Ishikawa (cell line): ENCODE measurements around the gene NFIB.

ENCODE experiments used
- CEBPB ChIP-seq: IDR thresholded peaks from 2 replicates; pipeline ENCODE4 v1.6.1; 2012
- CREB1 ChIP-seq: IDR thresholded peaks from 2 replicates; pipeline ENCODE4 v1.6.1; 2012; ENCODE audit warnings: low read depth
- EGR1 ChIP-seq: IDR thresholded peaks from 2 replicates; pipeline ENCODE4 v1.6.1; 2012
- EP300 ChIP-seq: IDR thresholded peaks from 2 replicates; pipeline ENCODE4 v1.6.1; 2012; ENCODE audit warnings: borderline replicate concordance
- FOXM1 ChIP-seq: IDR thresholded peaks from 2 replicates; pipeline ENCODE4 v1.6.1; 2012; ENCODE audit warnings: low read depth, borderline replicate concordance
- MAX ChIP-seq: IDR thresholded peaks from 2 replicates; pipeline ENCODE4 v1.6.1; 2012
- NFIC ChIP-seq: IDR thresholded peaks from 2 replicates; pipeline ENCODE4 v1.6.1; 2012
- RAD21 ChIP-seq: IDR thresholded peaks from 2 replicates; pipeline ENCODE4 v1.6.1; 2012; ENCODE audit warnings: low read depth
- REST ChIP-seq: IDR thresholded peaks from 2 replicates; pipeline ENCODE4 v1.6.1; 2012; ENCODE audit warnings: low read depth, mild to moderate bottlenecking
- TAF1 ChIP-seq: IDR thresholded peaks from 2 replicates; pipeline ENCODE4 v1.6.1; 2012; ENCODE audit warnings: low read depth, mild to moderate bottlenecking
- TCF12 ChIP-seq: IDR thresholded peaks from 2 replicates; pipeline ENCODE4 v1.6.1; 2012; ENCODE audit warnings: low read depth
- TEAD4 ChIP-seq: IDR thresholded peaks from 2 replicates; pipeline ENCODE4 v1.6.1; 2012
- USF1 ChIP-seq: IDR thresholded peaks from 2 replicates; pipeline ENCODE4 v1.6.1; 2012
- YY1 ChIP-seq: IDR thresholded peaks from 2 replicates; pipeline ENCODE4 v1.6.1; 2012; ENCODE audit warnings: low read depth
- ZBTB7A ChIP-seq: IDR thresholded peaks from 2 replicates; pipeline ENCODE4 v1.6.1; 2012; ENCODE audit warnings: low read depth

The NFIB gene

DNA sequence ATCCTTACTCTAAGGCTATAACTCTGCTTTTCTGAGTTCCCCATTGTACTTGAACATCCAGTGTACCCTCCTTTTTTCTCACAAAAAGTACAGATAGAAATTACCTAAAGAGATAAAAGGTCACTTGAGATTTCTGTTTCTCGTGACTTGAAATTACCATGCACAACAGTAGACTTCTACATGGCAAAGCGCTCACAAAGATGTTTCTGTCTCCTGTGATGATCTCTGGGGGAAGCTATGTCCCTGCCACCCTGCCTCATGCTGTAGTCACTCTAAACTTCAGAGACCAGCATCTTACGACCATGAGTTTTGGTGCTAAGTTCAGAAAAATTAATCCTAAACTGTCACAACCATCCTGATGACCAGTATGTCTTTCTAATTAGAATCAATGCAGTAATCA is 36.2 kb downstream of the NFIB start:
- TF ChIP-seq TCF12 (no peak), YY1 (no peak), USF1 (no peak), EGR1 (no peak), CEBPB (no peak), CREB1 (no peak), ZBTB7A (no peak), FOXM1 (no peak), RAD21 (no peak), EP300 (no peak), MAX (no peak), TAF1 (no peak), TEAD4 (no peak), REST (no peak), NFIC (no peak)

- TF ChIP-seq NFIC = no peak
- no peak for TF ChIP-seq RAD21
- peak; percentile 40; the same call in 1 of the 2 replicates for TF ChIP-seq TEAD4
- no peak for TF ChIP-seq MAX
- TF ChIP-seq EGR1 = no peak
These were observed 36.7 kb downstream of the NFIB start for GRCh38 chr9:14277244-14277643.

DNA sequence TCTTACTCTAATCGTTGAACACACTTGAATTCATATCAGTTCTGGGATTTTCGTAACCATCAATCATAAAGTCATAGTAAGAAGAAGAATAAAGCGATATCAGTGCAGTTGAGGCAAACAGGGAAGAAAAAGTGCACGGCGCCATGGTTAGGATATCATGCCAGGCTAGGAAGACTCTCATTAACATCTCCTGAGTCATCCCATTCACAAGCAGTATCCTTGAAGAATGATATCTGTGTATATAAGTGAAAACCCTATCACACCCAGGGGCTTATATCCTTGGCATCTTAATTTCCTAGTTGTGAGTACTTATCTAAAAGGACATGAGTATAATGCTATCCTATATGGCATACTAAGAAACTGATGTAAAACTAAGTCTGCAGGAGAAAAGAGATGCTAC is 38.6 kb downstream of the NFIB start:
- no peak for TF ChIP-seq TEAD4
- TF ChIP-seq ZBTB7A = no peak
- TF ChIP-seq TAF1 = no peak
- no peak for TF ChIP-seq EGR1
- TF ChIP-seq TCF12 = no peak
- no peak for TF ChIP-seq YY1
- no peak for TF ChIP-seq CREB1
- TF ChIP-seq REST = no peak
- TF ChIP-seq FOXM1 = no peak
- TF ChIP-seq USF1 = no peak
- no peak for TF ChIP-seq CEBPB

DNA sequence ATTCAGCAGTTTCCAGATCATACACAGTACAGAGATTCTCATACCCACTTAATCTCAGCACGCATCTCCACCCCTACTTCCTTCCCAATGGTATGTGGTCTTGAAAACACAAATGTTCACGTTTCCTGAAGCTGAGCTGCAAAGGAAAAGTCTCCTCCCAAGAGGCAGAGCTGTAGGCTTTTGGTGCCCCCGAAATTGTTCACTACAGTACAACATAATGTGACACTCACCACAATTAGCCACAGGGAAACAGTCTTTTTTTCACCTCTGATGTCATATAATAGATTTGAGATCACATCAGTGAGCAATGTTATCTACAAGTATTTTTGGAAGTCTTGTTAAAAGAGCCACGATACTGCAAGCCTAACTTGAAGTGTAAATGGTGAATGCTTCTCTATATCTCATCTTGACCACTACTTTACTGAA is 40.2 kb downstream of the NFIB start:
- TF ChIP-seq RAD21 (no peak), ZBTB7A (no peak), TAF1 (no peak), EP300 (no peak), CREB1 (no peak)

DNA sequence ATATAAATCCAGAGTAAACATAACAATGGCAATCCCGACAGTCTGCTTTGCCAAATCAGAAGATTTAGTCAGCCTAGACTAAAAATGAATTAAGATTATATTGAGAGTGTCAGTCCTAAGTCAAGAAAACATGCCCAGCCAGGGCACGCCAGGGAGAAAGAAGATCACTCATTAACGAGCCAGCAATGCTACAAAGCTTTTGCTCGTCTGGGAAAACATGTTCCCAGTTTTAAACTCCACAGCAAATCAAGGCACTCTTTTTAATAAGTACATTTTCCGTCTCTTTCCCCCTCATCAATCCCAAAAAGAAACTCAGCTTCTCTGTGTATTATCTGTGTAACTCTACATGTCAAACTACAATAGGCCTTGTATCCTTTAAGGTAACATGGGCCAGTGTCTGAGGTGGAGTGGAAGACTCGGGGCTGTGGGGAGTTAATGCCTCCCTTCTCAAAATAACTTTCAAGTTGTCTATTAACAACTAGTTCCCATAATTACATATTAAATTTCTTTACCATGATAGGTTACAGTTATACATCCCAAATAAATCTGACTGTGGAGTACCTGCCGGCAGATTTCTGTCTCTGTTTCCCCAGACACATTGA is 40.9 kb downstream of the NFIB start:
- TF ChIP-seq USF1 (no peak), TAF1 (no peak), TCF12 (no peak), YY1 (no peak)

- TF ChIP-seq REST = no peak
- no peak for TF ChIP-seq ZBTB7A
- no peak for TF ChIP-seq MAX
- TF ChIP-seq YY1 = no peak
- no peak for TF ChIP-seq TAF1
- no peak for TF ChIP-seq TCF12
- no peak for TF ChIP-seq FOXM1
- no peak for TF ChIP-seq RAD21
- TF ChIP-seq USF1 = no peak
- no peak for TF ChIP-seq TEAD4
- no peak for TF ChIP-seq NFIC
- no peak for TF ChIP-seq CREB1
- no peak for TF ChIP-seq CEBPB
- TF ChIP-seq EP300 = no peak
- TF ChIP-seq EGR1 = no peak
These were observed 42.8 kb downstream of the NFIB start for GRCh38 chr9:14271093-14271673.
